Kidney glomerular epithelial cell (primary cell): ENCODE data around the gene SOD3.

Source experiments
- DNase-seq: peaks from one replicate; lab custom pipeline; 2025; lab: John Stamatoyannopoulos, UW

The SOD3 gene

GRCh38 chr4:24805067-24805466, 9.7 kb downstream of the SOD3 start:
- no peak for DNase-seq

- DNase-seq: no peak
These were observed 10.2 kb downstream of the SOD3 start for GRCh38 chr4:24805566-24805965.

- DNase-seq: no peak
These were observed 11.0 kb downstream of the SOD3 start for GRCh38 chr4:24806206-24806990.

- DNase-seq: no peak
These were observed 12.2 kb downstream of the SOD3 start for GRCh38 chr4:24807611-24808010.

- no peak for DNase-seq
These were observed 12.9 kb downstream of the SOD3 start for GRCh38 chr4:24808261-24808660.

- no peak for DNase-seq
These were observed 13.6 kb downstream of the SOD3 start for GRCh38 chr4:24808955-24809354.

- no peak for DNase-seq
These were observed 14.0 kb downstream of the SOD3 start for GRCh38 chr4:24809376-24809775.

GRCh38 chr4:24809815-24810405, 14.5 kb downstream of the SOD3 start:
- no peak for DNase-seq

- no peak for DNase-seq
These were observed 15.7 kb downstream of the SOD3 start for GRCh38 chr4:24810871-24811631.

GRCh38 chr4:24813732-24814131, 18.4 kb downstream of the SOD3 start:
- DNase-seq: no peak

GRCh38 chr4:24816797-24817196, 21.4 kb downstream of the SOD3 start:
- DNase-seq: no peak

GRCh38 chr4:24820541-24820940, 25.2 kb downstream of the SOD3 start:
- no peak for DNase-seq

GRCh38 chr4:24824720-24825119, 29.3 kb downstream of the SOD3 start:
- DNase-seq: no peak

GRCh38 chr4:24831637-24832036, 36.3 kb downstream of the SOD3 start:
- no peak for DNase-seq

- no peak for DNase-seq
These were observed 40.3 kb downstream of the SOD3 start for GRCh38 chr4:24835696-24836095.

- DNase-seq: no peak
These were observed 41.4 kb downstream of the SOD3 start for GRCh38 chr4:24836661-24837242.

GRCh38 chr4:24837336-24837735, 42.0 kb downstream of the SOD3 start:
- DNase-seq: no peak

GRCh38 chr4:24837781-24838180, 42.4 kb downstream of the SOD3 start:
- no peak for DNase-seq

- no peak for DNase-seq
These were observed 45.0 kb downstream of the SOD3 start for GRCh38 chr4:24840362-24840761.

GRCh38 chr4:24840826-24841543, 45.6 kb downstream of the SOD3 start:
- DNase-seq: peak; percentile 37

GRCh38 chr4:24842356-24842755, 47.0 kb downstream of the SOD3 start:
- DNase-seq: no peak

GRCh38 chr4:24843096-24843495, 47.7 kb downstream of the SOD3 start:
- DNase-seq: no peak
